ENCODE results near the gene TMEM94. TPM values are rescaled to one million over a fixed set of nuclear protein-coding genes. Genes with fewer than 3 reads are reported as not detected.

Gene TMEM94
- total RNA-seq, 1 experiment from 2014 or later: 129 TPM

- no peaks in the 10 kb centered on the region for H3K36me3 ChIP-seq (ENCODE audit: control insufficient read depth, insufficient read depth, low read length)
- TF ChIP-seq REST (IDR thresholded peaks at IDR 0.05; ENCODE audit: insufficient read depth in 1 of 2, low read depth in 2 of 2, low read length in 1 of 2) (no peak), TCF7L2 (IDR thresholded peaks at IDR 0.05; ENCODE audit: low read depth, low read length) (no peak), SIN3A (IDR thresholded peaks at IDR 0.05; ENCODE audit: borderline replicate concordance, insufficient read depth, low read depth, low read length) (no peak), CTCF (IDR thresholded peaks at IDR 0.05) (no peak), POLR2AphosphoS5 (IDR thresholded peaks at IDR 0.05; ENCODE audit: low read depth, low read length) (no peak)
- H3K4me3 ChIP-seq (ENCODE audit: low read depth in 2 of 2, low read length in 2 of 2): no peak overlapping the region
- ChIA-PET CTCF (no interaction called here), POLR2A (no interaction called here)
- no peaks in the 10 kb centered on the region for H3K27me3 ChIP-seq (ENCODE audit: control insufficient read depth, insufficient read depth, low read length)
- ATAC-seq: no peak
- no TSS peak for BruUV-seq (replicated peaks)
- DNase-seq (ENCODE audit: low read depth, low spot score): no peak
- no peaks in the 10 kb centered on the region for H3K4me1 ChIP-seq (ENCODE audit: control insufficient read depth, insufficient read depth, low read length)
- intact Hi-C loops (cut with micrococcal nuclease; ENCODE audit: unreplicated experiment) (no loop called here), in situ Hi-C loops (cut with HindIII; ENCODE audit: low pct_unique_long_range_greater_than_20kb, low sequenced_read_pairs) (no loop called here)
- no peaks in the 10 kb centered on the region for H3K9me3 ChIP-seq (ENCODE audit: control insufficient read depth, insufficient read depth, low read depth, low read length)
- H3K27ac ChIP-seq (ENCODE audit: low read length): no peak overlapping the region
Measured at GRCh38 chr17:75475851-75476250, 19.4 kb downstream of the TMEM94 start.

GRCh38 chr17:75476271-75476671 lies 19.8 kb downstream of the TMEM94 start:
- intact Hi-C loops (cut with micrococcal nuclease; ENCODE audit: unreplicated experiment) (no loop called here), in situ Hi-C loops (cut with HindIII; ENCODE audit: low pct_unique_long_range_greater_than_20kb, low sequenced_read_pairs) (no loop called here)
- H3K27me3 ChIP-seq (ENCODE audit: control insufficient read depth, insufficient read depth, low read length): no peaks in the 10 kb centered on the region
- H3K9me3 ChIP-seq (ENCODE audit: control insufficient read depth, insufficient read depth, low read depth, low read length): no peaks in the 10 kb centered on the region
- DNase-seq (ENCODE audit: low read depth, low spot score) (no peak), ATAC-seq (no peak)
- TF ChIP-seq CTCF (IDR thresholded peaks at IDR 0.05) (no peak), POLR2AphosphoS5 (IDR thresholded peaks at IDR 0.05; ENCODE audit: low read depth, low read length) (no peak), TCF7L2 (IDR thresholded peaks at IDR 0.05; ENCODE audit: low read depth, low read length) (no peak), REST (IDR thresholded peaks at IDR 0.05; ENCODE audit: insufficient read depth in 1 of 2, low read depth in 2 of 2, low read length in 1 of 2) (no peak), SIN3A (IDR thresholded peaks at IDR 0.05; ENCODE audit: borderline replicate concordance, insufficient read depth, low read depth, low read length) (no peak)
- H3K36me3 ChIP-seq (ENCODE audit: control insufficient read depth, insufficient read depth, low read length): no peaks in the 10 kb centered on the region
- POLR2A ChIA-PET: no interaction called here
- H3K27ac ChIP-seq (ENCODE audit: low read length): no peak overlapping the region
- H3K4me1 ChIP-seq (ENCODE audit: control insufficient read depth, insufficient read depth, low read length): no peaks in the 10 kb centered on the region
- no peak overlapping the region for H3K4me3 ChIP-seq (ENCODE audit: low read depth in 2 of 2, low read length in 2 of 2)
- BruUV-seq (replicated peaks): no TSS peak
- CTCF ChIA-PET: no interaction called here
